Gastrocnemius medialis (tissue), 4 donors: ENCODE data around the gene ZNF738. TPM values are rescaled to one million over a fixed set of nuclear protein-coding genes. Genes with fewer than 3 reads are reported as not detected.

Experiments
- ATAC-seq, 2 donors: fragments of 150-250 bp; one replicate each; pipeline ENCODE4 v1.9.1; 2016
- DNase-seq, 2 donors: peaks; one replicate each; pipeline ENCODE4 v3.0.0-alpha.2; 2019
- H3K27ac ChIP-seq, 4 donors: fragments of 200-600 bp; sonication (generic); 1 replicate in 1 of 4; 2 replicates in 3 of 4; pipeline ENCODE4 v1.5.1; 2016 to 2018; ENCODE audit warnings: mild to moderate bottlenecking in 2 of 4, moderate library complexity in 1 of 4
- H3K27me3 ChIP-seq, 3 donors: fragments of 200-600 bp; sonication (generic) in 2 of 3; 1 replicate in 1 of 3; 2 replicates in 2 of 3; pipeline versions ENCODE4 v1.5.1 to v1.6.0; 2016 to 2019; ENCODE audit warnings: mild to moderate bottlenecking in 1 of 3, moderate library complexity in 1 of 3
- H3K36me3 ChIP-seq, 2 donors: fragments of 200-600 bp; sonication (generic) in 1 of 2; one replicate each; pipeline ENCODE4 v1.5.1; 2017 to 2018
- H3K4me1 ChIP-seq, 2 donors: fragments of 200-600 bp; sonication (generic) in 1 of 2; one replicate each; pipeline ENCODE4 v1.5.1; 2016 to 2017; ENCODE audit warnings: mild to moderate bottlenecking in 2 of 2
- H3K4me3 ChIP-seq, 4 donors: fragments of 200-600 bp; sonication (generic) in 3 of 4; 1 replicate in 1 of 4; 2 replicates in 3 of 4; pipeline ENCODE4 v1.5.1; 2016 to 2019; ENCODE audit warnings: mild to moderate bottlenecking in 2 of 4
- H3K9me3 ChIP-seq, 3 donors: fragments of 200-600 bp; sonication (generic) in 2 of 3; 1 replicate in 1 of 3; 2 replicates in 2 of 3; pipeline ENCODE4 v1.5.1; 2016 to 2019
- CTCF ChIP-seq, 5 experiments: fragments of 450-650 bp in 3 of 5; fragments of 200-600 bp in 2 of 5; sonication (generic) in 2 of 5; IDR thresholded peaks in 4 of 5; conservative IDR thresholded peaks in 1 of 5; 1 replicate in 4 of 5; 2 replicates in 1 of 5; pipeline ENCODE4 v1.5.1; 2016 to 2019; ENCODE audit warnings: antibody characterized with exemption in 5 of 5, mild to moderate bottlenecking in 3 of 5, moderate library complexity in 3 of 5
- POLR2A ChIP-seq, 2 donors: fragments of 450-650 bp; IDR thresholded peaks; one replicate each; pipeline ENCODE4 v1.6.1; 2017; ENCODE audit warnings: antibody characterized with exemption in 2 of 2, mild to moderate bottlenecking in 2 of 2, moderate library complexity in 2 of 2
- in situ Hi-C, 4 donors: fragments of 200-750 bp; cut with MboI; loops; one replicate each; pipeline versions ENCODE4 v1.15.0 to v1.8.0; 2017; ENCODE audit warnings: low sequenced_read_pairs in 4 of 4
- intact Hi-C: fragments of 100-400 bp; cut with DNase I; formaldehyde crosslinking; loops from one replicate; pipeline ENCODE4 v1.15.1; 2023; ENCODE audit warnings: low total_unique reads
- total RNA-seq, 4 donors: library from RNA; depleted of rRNA; stranded (reverse); fragments of >200 nt; gene quantifications; one replicate each; pipeline versions ENCODE4 v1.1.0 to v1.2.3, GENCODE V29; 2016

Gene ZNF738
- total RNA-seq, 4 donors from 2014 or later, result 0.85 to 0.97 TPM; not detected in 2

- no peaks in the 10 kb centered on the region for H3K27me3 ChIP-seq
- intact Hi-C loops (no loop called here), in situ Hi-C loops (no loop called here)
- no peak for DNase-seq
- H3K4me3 ChIP-seq, result no peak overlapping the region
- TF ChIP-seq CTCF (IDR thresholded peaks at IDR 0.05 in 4 of 5, conservative IDR thresholded peaks at IDR 0.05 in 1 of 5) (no peak), POLR2A (IDR thresholded peaks at IDR 0.05) (no peak)
- H3K9me3 ChIP-seq, result peaks cover 5 to 44% (median 13%) of the 10 kb centered on the region in 3 donors
- ATAC-seq, result no peak
- H3K36me3 ChIP-seq, result peaks cover 0 to 12% of the 10 kb centered on the region in 2 donors
- no peaks in the 10 kb centered on the region for H3K4me1 ChIP-seq
- no peak overlapping the region for H3K27ac ChIP-seq
Measured at GRCh38 chr19:21383980-21384582, 25.3 kb downstream of the ZNF738 start.

- Histone ChIP-seq H3K27ac (peak overlapping the region in 1 of 4 donors; percentile 88), H3K4me3 (peak overlapping the region in 2 of 4 donors; percentile 80 to 86), H3K36me3 (peaks cover 0 to 23% of the 10 kb centered on the region in 2 donors), H3K4me1 (peaks cover 13 to 18% of the 10 kb centered on the region in 2 donors), H3K27me3 (no peaks in the 10 kb centered on the region), H3K9me3 (no peaks in the 10 kb centered on the region)
- DNase-seq (no peak), ATAC-seq (no peak)
- intact Hi-C loops (loop anchor here (1.0 kb wide), 1 partner anchor 109 kb away; the partner anchor contains the start of gene ZNF429), in situ Hi-C loops (loop anchor here in 1 of 4 donors (10.0 kb wide), 1 partner anchor 439 kb away; the partner anchor contains the start of gene ZNF43)
- TF ChIP-seq CTCF (IDR thresholded peaks at IDR 0.05 in 4 of 5, conservative IDR thresholded peaks at IDR 0.05 in 1 of 5), result no peak
- TF ChIP-seq POLR2A (IDR thresholded peaks at IDR 0.05), result no peak
Measured at GRCh38 chr19:21396121-21396520, 37.3 kb downstream of the ZNF738 start.

- no peaks in the 10 kb centered on the region for H3K27me3 ChIP-seq
- H3K27ac ChIP-seq, result peak within 1 kb of the TSS; percentile 82 to 88 (median 84)
- H3K4me1 ChIP-seq, result peaks cover 13 to 20% of the 10 kb centered on the region in 2 donors
- H3K36me3 ChIP-seq, result peaks cover 0 to 30% of the 10 kb centered on the region in 2 donors
- TF ChIP-seq CTCF (IDR thresholded peaks at IDR 0.05 in 4 of 5, conservative IDR thresholded peaks at IDR 0.05 in 1 of 5) (no peak), POLR2A (IDR thresholded peaks at IDR 0.05) (peak; percentile 53 to 79)
- no peaks in the 10 kb centered on the region for H3K9me3 ChIP-seq
- intact Hi-C loops, result loop anchor here (1.0 kb wide), 2 partner anchors 68 to 108 kb away; partner anchors contain the start of genes ZNF429 and ZNF708
- in situ Hi-C loops, result loop anchor here in 1 of 4 donors (10.0 kb wide), 1 partner anchor 438 kb away; the partner anchor contains the start of gene ZNF43
- ATAC-seq (peak; percentile 100), DNase-seq (peak; percentile 89 to 94)
- H3K4me3 ChIP-seq, result peak within 1 kb of the TSS; percentile 66 to 87 (median 83)
Measured at GRCh38 chr19:21396893-21397572, 38.2 kb downstream of the ZNF738 start, which contains the start of gene ZNF493. Gene ZNF493, plus strand, starts transcription at chr19:21397133. Its CDS starts 105 bp downstream, at chr19:21397238.

- Histone ChIP-seq H3K36me3 (peaks cover 0 to 33% of the 10 kb centered on the region in 2 donors), H3K27me3 (no peaks in the 10 kb centered on the region), H3K27ac (peak overlapping the region in 1 of 4 donors; percentile 88), H3K9me3 (no peaks in the 10 kb centered on the region), H3K4me3 (no peak overlapping the region), H3K4me1 (peaks cover 29 to 32% of the 10 kb centered on the region in 2 donors)
- ATAC-seq (no peak), DNase-seq (no peak)
- intact Hi-C loops, result no loop called here
- in situ Hi-C loops, result loop anchor here in 1 of 4 donors (10.0 kb wide), 1 partner anchor 436 kb away; the partner anchor contains the start of gene ZNF43
- TF ChIP-seq CTCF (IDR thresholded peaks at IDR 0.05 in 4 of 5, conservative IDR thresholded peaks at IDR 0.05 in 1 of 5) (no peak), POLR2A (IDR thresholded peaks at IDR 0.05) (no peak)
Measured at GRCh38 chr19:21398851-21399250, 40.1 kb downstream of the ZNF738 start.
